ENCODE results near the gene KCNMA1. TPM values are rescaled to one million over a fixed set of nuclear protein-coding genes. Genes with fewer than 3 reads are reported as not detected.
A peak's percentile ranks its signal among the peaks of the same experiment; 100 is the strongest.

The KCNMA1 gene
- polyA plus RNA-seq, 1 of the 3 experiments (the other 2 are of a cell fraction), result 107 TPM

- no peak overlapping the region for H3K4me3 ChIP-seq (ENCODE audit: low read depth in 2 of 2, low read length in 1 of 2)
- H3F3A ChIP-seq (replicated peaks; ENCODE audit: insufficient read depth), result no peaks in the 10 kb centered on the region
- H3K4me2 ChIP-seq, result no peak overlapping the region
- no peak for TF ChIP-seq NFIC (IDR thresholded peaks at IDR 0.05; ENCODE audit: borderline replicate concordance)
- no peak for TF ChIP-seq RAD21 (IDR thresholded peaks at IDR 0.05; ENCODE audit: low read length)
- TF ChIP-seq TAF1 (IDR thresholded peaks at IDR 0.05; ENCODE audit: borderline replicate concordance, low read depth, low read length), result no peak
- TF ChIP-seq FOSL2 (IDR thresholded peaks at IDR 0.05; ENCODE audit: borderline replicate concordance, low read depth), result no peak
- no peak for TF ChIP-seq PBX3 (IDR thresholded peaks at IDR 0.05)
- no peak for TF ChIP-seq ZBTB33 (IDR thresholded peaks at IDR 0.05; ENCODE audit: borderline replicate concordance, low read depth)
- ChIA-PET CTCF (interaction anchor here (1.0 to 1.8 kb wide), 5 partner anchors 27 to 116 kb away, joined by 3 to 7 read pairs (median 5); no protein-coding TSS in a partner anchor), POLR2A (interaction anchor here (1.0 to 3.0 kb wide), 4 partner anchors 9 to 325 kb away, joined by 4 to 16 read pairs (median 6); no protein-coding TSS in a partner anchor)
- no peaks in the 10 kb centered on the region for H3K27me3 ChIP-seq (ENCODE audit: insufficient read depth)
- H3K27ac ChIP-seq (ENCODE audit: low read depth in 2 of 2, low read length in 1 of 2), result peak overlapping the region in 1 of 2 experiments; percentile 87; a peak in 2 of 4 replicates
- no peaks in the 10 kb centered on the region for H3K79me2 ChIP-seq (ENCODE audit: insufficient read depth)
- no peaks in the 10 kb centered on the region for H4K20me1 ChIP-seq (ENCODE audit: insufficient read depth)
- no peak for DNase-seq
- no peak overlapping the region for H2AFZ ChIP-seq (ENCODE audit: low read depth)
- peaks cover 0 to 23% of the 10 kb centered on the region in 2 experiments; a peak in 2 of 4 replicates for H3K4me1 ChIP-seq (ENCODE audit: control insufficient read depth in 1 of 2, insufficient read depth in 2 of 2, low read depth in 1 of 2, low read length in 1 of 2)
- no peaks in the 10 kb centered on the region for H3K9me2 ChIP-seq
- H3K9me3 ChIP-seq, result no peaks in the 10 kb centered on the region
- 68% methylated on average over 3 of the region's 3 CpGs for WGBS (ENCODE audit: low lambda C conversion rate)
- no peak overlapping the region for H3K9ac ChIP-seq
- H3K36me3 ChIP-seq (replicated peaks in 1 of 2; ENCODE audit: control insufficient read depth in 1 of 2, insufficient read depth in 2 of 2, low read length in 1 of 2), result no peaks in the 10 kb centered on the region
Measured at GRCh38 chr10:76878514-76878913, 759.1 kb downstream of the KCNMA1 start.

DNA sequence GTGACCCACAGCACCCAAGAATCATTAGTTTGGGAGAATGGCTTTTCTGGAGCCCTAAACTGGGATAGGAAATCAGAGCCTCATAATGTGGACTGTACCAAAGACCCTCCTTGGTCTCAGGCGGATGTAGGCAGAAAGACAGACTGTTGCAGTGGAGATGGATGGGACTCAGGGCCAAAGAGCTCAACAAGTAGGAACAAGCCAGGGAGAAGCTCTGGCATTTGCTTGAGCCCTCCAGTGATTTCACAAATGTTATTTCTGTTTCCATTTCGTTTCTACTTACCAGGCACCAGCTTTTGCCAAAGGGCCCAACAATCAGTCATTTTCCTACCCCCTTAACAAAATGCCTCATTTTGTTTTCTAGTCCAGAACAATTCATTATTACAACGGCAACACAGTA lies 762.7 kb downstream of the KCNMA1 start:
- Histone ChIP-seq H3K9me2 (no peaks in the 10 kb centered on the region), H3K27ac (ENCODE audit: low read depth in 2 of 2, low read length in 1 of 2) (no peak overlapping the region), H3K36me3 (replicated peaks in 1 of 2; ENCODE audit: control insufficient read depth in 1 of 2, insufficient read depth in 2 of 2, low read length in 1 of 2) (no peaks in the 10 kb centered on the region), H3K4me3 (ENCODE audit: low read depth in 2 of 2, low read length in 1 of 2) (no peak overlapping the region), H3K79me2 (ENCODE audit: insufficient read depth) (no peaks in the 10 kb centered on the region), H3K4me1 (ENCODE audit: control insufficient read depth in 1 of 2, insufficient read depth in 2 of 2, low read depth in 1 of 2, low read length in 1 of 2) (peaks cover 0 to 13% of the 10 kb centered on the region in 2 experiments; a peak in 2 of 4 replicates), H4K20me1 (ENCODE audit: insufficient read depth) (no peaks in the 10 kb centered on the region), H3K27me3 (ENCODE audit: insufficient read depth) (no peaks in the 10 kb centered on the region), H3F3A (replicated peaks; ENCODE audit: insufficient read depth) (no peaks in the 10 kb centered on the region), H2AFZ (ENCODE audit: low read depth) (no peak overlapping the region), H3K9ac (no peak overlapping the region), H3K4me2 (no peak overlapping the region), H3K9me3 (no peaks in the 10 kb centered on the region)
- TF ChIP-seq ZBTB33 (IDR thresholded peaks at IDR 0.05; ENCODE audit: borderline replicate concordance, low read depth) (no peak), RAD21 (IDR thresholded peaks at IDR 0.05; ENCODE audit: low read length) (no peak), JUND (IDR thresholded peaks at IDR 0.05) (no peak), EZH2phosphoT487 (IDR thresholded peaks at IDR 0.05; ENCODE audit: borderline replicate concordance, low read depth) (no peak), RCOR1 (IDR thresholded peaks at IDR 0.05; ENCODE audit: low read length) (no peak)
- 75% methylated on average over 3 of the region's 3 CpGs for WGBS (ENCODE audit: low lambda C conversion rate)
- CTCF ChIA-PET, result interaction anchor here (0.7 kb wide), 1 partner anchor 25 kb away, joined by 3 read pairs; no protein-coding TSS in a partner anchor
- POLR2A ChIA-PET, result no interaction called here
- DNase-seq, result no peak

Data from SK-N-SH (cell line).